A549 (cell line): ENCODE data around the gene CREB1. TPM values are rescaled to one million over a fixed set of nuclear protein-coding genes. Genes with fewer than 3 reads are reported as not detected.

Experiments used
- ATAC-seq, 2 experiments: fragments of 200-7000 bp in 1 of 2; fragments of >200 bp in 1 of 2; cut with Nextera tagmentation in 1 of 2; cut with Tn5 transposase in 1 of 2; 3 replicates each; pipeline versions ENCODE4 v1.8.0 to v1.9.1; 2018 to 2020; ENCODE audit warnings: mild to moderate bottlenecking in 1 of 2, moderate library complexity in 1 of 2
- CTCF ChIA-PET: fragments of 300-600 bp; sonication (Branson Sonifier 250); formaldehyde crosslinking; extraction: SDS; loops from one replicate; lab custom pipeline; 2021; ENCODE audit warnings: antibody characterized with exemption, inconsistent platforms; lab: Yijun Ruan, JAX
- POLR2A ChIA-PET: fragments of 350-600 bp; formaldehyde crosslinking; extraction: SDS; loops from one replicate; lab custom pipeline; 2021; ENCODE audit warnings: antibody characterized with exemption, inconsistent platforms; lab: Yijun Ruan, JAX
- DNase-seq, 2 experiments: peaks; one replicate each; pipeline versions ENCODE4 v3.0.0 to v3.0.0-alpha.2; 2011 to 2016; ENCODE audit warnings: low read depth in 1 of 2, low spot score in 1 of 2
- FAIRE-seq: peaks from 2 replicates; lab custom pipeline; 2011; peaks lifted over from hg19 to GRCh38; lab: Jason Lieb, UNC
- H3K27ac ChIP-seq, 2 experiments: fragments of >200 bp; sonication (Bioruptor Twin); formaldehyde crosslinking; 3 replicates each; pipeline ENCODE4 v1.5.1; 2016 to 2017
- H3K4me1 ChIP-seq: fragments of >200 bp; sonication (Bioruptor Twin); formaldehyde crosslinking; 3 replicates; pipeline ENCODE4 v1.6.1; 2016
- H3K4me2 ChIP-seq: fragments of >200 bp; sonication (Bioruptor Twin); formaldehyde crosslinking; 3 replicates; pipeline ENCODE4 v1.6.1; 2016
- H3K4me3 ChIP-seq: fragments of >200 bp; sonication (Bioruptor Twin); formaldehyde crosslinking; 3 replicates; pipeline ENCODE4 v1.5.1; 2016
- H3K9me3 ChIP-seq: fragments of >200 bp; sonication (Bioruptor Twin); formaldehyde crosslinking; 3 replicates; pipeline ENCODE4 v1.6.1; 2016
- BHLHE40 ChIP-seq: IDR thresholded peaks from 2 replicates; pipeline ENCODE4 v1.6.1; 2012; ENCODE audit warnings: low read depth, low read length, inconsistent platforms
- CBX2 ChIP-seq: fragments of 200-600 bp; sonication (generic); IDR thresholded peaks from 2 replicates; pipeline ENCODE4 v1.6.1; 2016; ENCODE audit warnings: low read depth, mild to moderate bottlenecking, borderline replicate concordance
- CBX8 ChIP-seq: fragments of 200-600 bp; sonication (generic); IDR thresholded peaks from 2 replicates; pipeline ENCODE4 v1.6.1; 2016
- CEBPB ChIP-seq, 2 experiments: fragments of >200 bp in 1 of 2; sonication (Bioruptor Twin) in 1 of 2; formaldehyde crosslinking in 1 of 2; IDR thresholded peaks; 2 replicates each; pipeline ENCODE4 v1.6.1; 2012 to 2016
- EHMT2 ChIP-seq: fragments of 200-600 bp; sonication (generic); IDR thresholded peaks from 2 replicates; pipeline ENCODE4 v1.6.1; 2016; ENCODE audit warnings: antibody characterized with exemption, low read depth, mild to moderate bottlenecking, moderate library complexity
- EP300 ChIP-seq, 2 experiments: fragments of >200 bp; sonication (Bioruptor Twin); formaldehyde crosslinking; IDR thresholded peaks; 2 replicates in 1 of 2; 3 replicates in 1 of 2; pipeline ENCODE4 v1.6.1; 2016 to 2017
- FOSB ChIP-seq: fragments of 250-450 bp; sonication (Bioruptor Pico); IDR thresholded peaks from 2 replicates; pipeline ENCODE4 v1.5.0; 2020; ENCODE audit warnings: mild to moderate bottlenecking, moderate library complexity
- FOSL2 ChIP-seq, 2 experiments: fragments of 450-650 bp in 1 of 2; fragments of >200 bp in 1 of 2; sonication (Bioruptor Twin) in 1 of 2; formaldehyde crosslinking; IDR thresholded peaks; 2 replicates each; pipeline versions ENCODE4 v1.5.0 to v1.6.1; 2016 to 2020; ENCODE audit warnings: mild to moderate bottlenecking in 1 of 2, moderate library complexity in 1 of 2
- GATA3 ChIP-seq: IDR thresholded peaks from 2 replicates; pipeline ENCODE4 v1.6.1; 2012; ENCODE audit warnings: borderline replicate concordance
- HDAC2 ChIP-seq: fragments of 200-600 bp; sonication (generic); IDR thresholded peaks from 2 replicates; pipeline ENCODE4 v1.6.1; 2016
- HEYL ChIP-seq: fragments of 250-450 bp; sonication (Bioruptor Pico); IDR thresholded peaks from 2 replicates; pipeline ENCODE4 v1.8.0; 2021; ENCODE audit warnings: mild to moderate bottlenecking, moderate library complexity
- KDM1A ChIP-seq: fragments of 200-600 bp; sonication (generic); IDR thresholded peaks from 2 replicates; pipeline ENCODE4 v1.6.1; 2016; ENCODE audit warnings: low read depth, mild to moderate bottlenecking
- MAZ ChIP-seq: fragments of 150-350 bp; IDR thresholded peaks from 2 replicates; pipeline ENCODE4 v1.6.1; 2014; ENCODE audit warnings: antibody characterized with exemption, low read depth, low read length, borderline replicate concordance
- NPAS2 ChIP-seq: fragments of 250-450 bp; sonication (Bioruptor Pico); IDR thresholded peaks from 2 replicates; pipeline ENCODE4 v1.8.0; 2022; ENCODE audit warnings: mild to moderate bottlenecking, moderate library complexity, borderline replicate concordance
- NR3C1 ChIP-seq: fragments of >200 bp; sonication (Bioruptor Twin); formaldehyde crosslinking; IDR thresholded peaks from 3 replicates; pipeline ENCODE4 v1.6.1; 2017
- POLR2A ChIP-seq: IDR thresholded peaks from 2 replicates; pipeline ENCODE4 v1.6.1; 2012; ENCODE audit warnings: mild to moderate bottlenecking, low read length
- RAD21 ChIP-seq, 2 experiments: fragments of >200 bp in 1 of 2; sonication (Bioruptor Twin) in 1 of 2; formaldehyde crosslinking in 1 of 2; IDR thresholded peaks in 1 of 2; conservative IDR thresholded peaks in 1 of 2; 2 replicates in 1 of 2; 3 replicates in 1 of 2; pipeline ENCODE4 v1.6.1; 2012 to 2018; ENCODE audit warnings: inconsistent platforms in 1 of 2
- RFX5 ChIP-seq: fragments of 450-650 bp; IDR thresholded peaks from 2 replicates; pipeline ENCODE4 v1.7.1; 2014; ENCODE audit warnings: antibody characterized with exemption, mild to moderate bottlenecking, moderate library complexity
- SMC3 ChIP-seq: fragments of >200 bp; sonication (Bioruptor Twin); formaldehyde crosslinking; IDR thresholded peaks from 3 replicates; pipeline ENCODE4 v1.6.1; 2018; ENCODE audit warnings: inconsistent platforms
- ZFP36 ChIP-seq: fragments of 450-650 bp; IDR thresholded peaks from 2 replicates; pipeline ENCODE4 v1.6.1; 2014; ENCODE audit warnings: borderline replicate concordance; ENCODE audit not compliant: partially characterized antibody
- WGBS: methylation state at CpG from one replicate; pipeline ENCODE4 v1.1.6; 2017; ENCODE audit errors: missing lambda C conversion rate; 5-methylcytosine and 5-hydroxymethylcytosine counted together
- polyA plus RNA-seq, 4 experiments: library from polyadenylated mRNA; depleted of rRNA in 3 of 4; stranded (reverse); fragments of >200 nt; fragmentation: RNase III in 1 of 4; extraction: RNeasy Plus Mini Kit Qiagen cat#74134 plus additional on column Dnase treatment in 1 of 4; gene quantifications; 2 replicates in 3 of 4; 3 replicates in 1 of 4; pipeline ENCODE4 v1.2.3, GENCODE V29; 2011 to 2017
- TF ChIP-seq, protein P1 (sequence below): fragments of 200-600 bp; sonication (generic); IDR thresholded peaks from 2 replicates; pipeline ENCODE4 v1.6.1; 2016; ENCODE audit warnings: antibody characterized with exemption, mild to moderate bottlenecking, moderate library complexity
- TF ChIP-seq, protein P2 (sequence below): fragments of >200 bp; sonication (Bioruptor Twin); formaldehyde crosslinking; IDR thresholded peaks from 3 replicates; pipeline ENCODE4 v1.6.1; 2016

Gene CREB1
- polyA plus RNA-seq, 2 of the 4 experiments (the other 2 are of a cell fraction) = 14.3 to 42.5 TPM

DNA sequence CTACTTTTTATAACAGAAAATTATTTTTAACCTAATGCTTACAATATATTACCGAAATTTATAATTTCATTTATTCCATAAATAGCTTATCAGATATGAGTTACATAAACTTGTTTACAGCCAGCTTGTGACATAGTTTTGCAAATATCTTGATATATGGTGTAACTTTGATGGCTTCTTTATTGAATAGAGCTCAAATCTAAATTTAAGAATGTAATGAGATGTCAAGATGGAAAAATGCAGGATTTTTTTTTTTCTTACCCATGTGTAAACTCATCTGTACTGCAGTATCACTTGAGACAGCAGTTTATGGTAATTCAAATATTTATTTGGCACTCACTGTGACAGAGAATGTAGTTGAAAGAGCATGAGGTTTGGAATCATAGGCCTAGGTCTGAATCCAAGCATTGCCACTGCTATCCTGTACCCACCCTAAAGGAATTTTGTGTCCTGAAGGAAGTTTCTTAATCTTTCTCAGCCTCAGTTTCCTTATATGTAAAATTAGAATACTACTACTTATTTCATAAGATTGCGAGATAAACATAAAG, 3.8 kb downstream of the CREB1 start:
- DNase-seq (no peak), ATAC-seq (no peak), FAIRE-seq (no peak)
- Histone ChIP-seq H3K4me2 (peak overlapping the region; percentile 82; the same call in 2 of the 3 replicates), H3K4me3 (no peak overlapping the region), H3K27ac (peak overlapping the region in 1 of 2 experiments; percentile 49; a peak in 1 of 6 replicates), H3K4me1 (peaks cover 37% of the 10 kb centered on the region), H3K9me3 (no peaks in the 10 kb centered on the region)
- 63% methylated on average over 2 of the region's 2 CpGs for WGBS
- POLR2A ChIA-PET = interaction anchor here (1.1 kb wide), 1 partner anchor 178 kb away, joined by 4 read pairs; the partner anchor contains the start of gene CCNYL1
- no peak for TF ChIP-seq FOSB
- no peak for TF ChIP-seq GATA3
- TF ChIP-seq SMC3 = no peak
- no peak for TF ChIP-seq RAD21 (conservative IDR thresholded peaks at IDR 0.05 in 1 of 2, IDR thresholded peaks at IDR 0.05 in 1 of 2)
- no peak for TF ChIP-seq FOSL2 (IDR thresholded peaks at IDR 0.05)
- TF ChIP-seq FOSL2 (CRISPR knock-in tag; IDR thresholded peaks at IDR 0.05) = no peak
- no peak for TF ChIP-seq CBX8
- TF ChIP-seq, protein P1, sequence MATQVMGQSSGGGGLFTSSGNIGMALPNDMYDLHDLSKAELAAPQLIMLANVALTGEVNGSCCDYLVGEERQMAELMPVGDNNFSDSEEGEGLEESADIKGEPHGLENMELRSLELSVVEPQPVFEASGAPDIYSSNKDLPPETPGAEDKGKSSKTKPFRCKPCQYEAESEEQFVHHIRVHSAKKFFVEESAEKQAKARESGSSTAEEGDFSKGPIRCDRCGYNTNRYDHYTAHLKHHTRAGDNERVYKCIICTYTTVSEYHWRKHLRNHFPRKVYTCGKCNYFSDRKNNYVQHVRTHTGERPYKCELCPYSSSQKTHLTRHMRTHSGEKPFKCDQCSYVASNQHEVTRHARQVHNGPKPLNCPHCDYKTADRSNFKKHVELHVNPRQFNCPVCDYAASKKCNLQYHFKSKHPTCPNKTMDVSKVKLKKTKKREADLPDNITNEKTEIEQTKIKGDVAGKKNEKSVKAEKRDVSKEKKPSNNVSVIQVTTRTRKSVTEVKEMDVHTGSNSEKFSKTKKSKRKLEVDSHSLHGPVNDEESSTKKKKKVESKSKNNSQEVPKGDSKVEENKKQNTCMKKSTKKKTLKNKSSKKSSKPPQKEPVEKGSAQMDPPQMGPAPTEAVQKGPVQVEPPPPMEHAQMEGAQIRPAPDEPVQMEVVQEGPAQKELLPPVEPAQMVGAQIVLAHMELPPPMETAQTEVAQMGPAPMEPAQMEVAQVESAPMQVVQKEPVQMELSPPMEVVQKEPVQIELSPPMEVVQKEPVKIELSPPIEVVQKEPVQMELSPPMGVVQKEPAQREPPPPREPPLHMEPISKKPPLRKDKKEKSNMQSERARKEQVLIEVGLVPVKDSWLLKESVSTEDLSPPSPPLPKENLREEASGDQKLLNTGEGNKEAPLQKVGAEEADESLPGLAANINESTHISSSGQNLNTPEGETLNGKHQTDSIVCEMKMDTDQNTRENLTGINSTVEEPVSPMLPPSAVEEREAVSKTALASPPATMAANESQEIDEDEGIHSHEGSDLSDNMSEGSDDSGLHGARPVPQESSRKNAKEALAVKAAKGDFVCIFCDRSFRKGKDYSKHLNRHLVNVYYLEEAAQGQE = no peak
- no peak for TF ChIP-seq NPAS2
- no peak for TF ChIP-seq EP300 (IDR thresholded peaks at IDR 0.05)
- TF ChIP-seq EHMT2 = no peak
- TF ChIP-seq CEBPB (IDR thresholded peaks at IDR 0.05) = no peak
- no peak for TF ChIP-seq HDAC2
- TF ChIP-seq NR3C1 = no peak
- no peak for TF ChIP-seq CBX2
- TF ChIP-seq POLR2A = no peak
- TF ChIP-seq ZFP36 = no peak
- no peak for TF ChIP-seq HEYL (CRISPR knock-in tag)
- TF ChIP-seq KDM1A = no peak
- CTCF ChIA-PET = interaction anchor here (0.6 to 1.5 kb wide), 4 partner anchors 10 to 92 kb away, joined by 3 to 4 read pairs (median 4); partner anchors contain the start of gene METTL21A

DNA sequence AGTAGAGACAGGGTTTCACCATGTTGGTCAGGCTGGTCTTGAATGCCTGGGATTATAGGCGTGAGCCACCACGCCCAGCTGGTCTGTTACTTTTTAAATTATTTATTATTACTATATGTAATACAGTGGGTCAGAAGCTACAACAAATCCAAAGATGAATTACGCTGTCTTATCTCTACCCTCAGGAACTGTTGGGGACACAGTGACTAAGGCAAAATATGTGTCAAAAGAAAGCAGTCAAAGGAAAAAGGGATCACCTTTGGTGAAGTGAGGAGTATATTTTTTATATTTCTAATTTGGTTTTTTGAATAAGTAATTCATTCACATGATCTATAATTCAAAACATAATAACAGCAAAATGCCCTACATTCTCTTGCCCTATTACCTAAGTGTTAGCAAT, 4.7 kb downstream of the CREB1 start:
- Histone ChIP-seq H3K4me2 (peak overlapping the region; percentile 82; the same call in 1 of the 3 replicates), H3K4me3 (no peak overlapping the region), H3K4me1 (peaks cover 37% of the 10 kb centered on the region), H3K27ac (peak overlapping the region in 1 of 2 experiments; percentile 49; a peak in 2 of 6 replicates), H3K9me3 (no peaks in the 10 kb centered on the region)
- ATAC-seq (no peak), DNase-seq (no peak), FAIRE-seq (no peak)
- WGBS = 81% methylated on average over 3 of the region's 3 CpGs
- POLR2A ChIA-PET = no interaction called here
- no peak for TF ChIP-seq NR3C1
- TF ChIP-seq RAD21 (conservative IDR thresholded peaks at IDR 0.05 in 1 of 2, IDR thresholded peaks at IDR 0.05 in 1 of 2) = no peak
- TF ChIP-seq BHLHE40 = no peak
- TF ChIP-seq RFX5 = no peak
- TF ChIP-seq MAZ = no peak
- TF ChIP-seq, protein P2, sequence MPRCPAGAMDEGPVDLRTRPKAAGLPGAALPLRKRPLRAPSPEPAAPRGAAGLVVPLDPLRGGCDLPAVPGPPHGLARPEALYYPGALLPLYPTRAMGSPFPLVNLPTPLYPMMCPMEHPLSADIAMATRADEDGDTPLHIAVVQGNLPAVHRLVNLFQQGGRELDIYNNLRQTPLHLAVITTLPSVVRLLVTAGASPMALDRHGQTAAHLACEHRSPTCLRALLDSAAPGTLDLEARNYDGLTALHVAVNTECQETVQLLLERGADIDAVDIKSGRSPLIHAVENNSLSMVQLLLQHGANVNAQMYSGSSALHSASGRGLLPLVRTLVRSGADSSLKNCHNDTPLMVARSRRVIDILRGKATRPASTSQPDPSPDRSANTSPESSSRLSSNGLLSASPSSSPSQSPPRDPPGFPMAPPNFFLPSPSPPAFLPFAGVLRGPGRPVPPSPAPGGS = no peak
- CTCF ChIA-PET = interaction anchor here (0.9 to 1.5 kb wide), 2 partner anchors 47 to 92 kb away, joined by 3 to 4 read pairs; no protein-coding TSS in a partner anchor
